ENCODE measurements around the gene GCAT.

The GCAT gene

GRCh38 chr22:37850801-37851200 lies 43.1 kb downstream of the GCAT start:
- TF ChIP-seq CTCF (IDR thresholded peaks at IDR 0.05; ENCODE audit: low read depth, low read length) = no peak
- no peak for DNase-seq (ENCODE audit: low read depth in 2 of 2)
- no peak overlapping the region for H3K4me3 ChIP-seq (replicated peaks in 1 of 2; ENCODE audit: low read depth in 2 of 2, low read length in 2 of 2)

GRCh38 chr22:37852418-37852817 lies 44.7 kb downstream of the GCAT start:
- DNase-seq (ENCODE audit: low read depth in 2 of 2) = no peak
- no peak for TF ChIP-seq CTCF (IDR thresholded peaks at IDR 0.05; ENCODE audit: low read depth, low read length)
- no peak overlapping the region for H3K4me3 ChIP-seq (replicated peaks in 1 of 2; ENCODE audit: low read depth in 2 of 2, low read length in 2 of 2)

- DNase-seq (ENCODE audit: low read depth in 2 of 2) = no peak
- TF ChIP-seq CTCF (IDR thresholded peaks at IDR 0.05; ENCODE audit: low read depth, low read length) = no peak
- H3K4me3 ChIP-seq (replicated peaks in 1 of 2; ENCODE audit: low read depth in 2 of 2, low read length in 2 of 2) = no peak overlapping the region
Measured at GRCh38 chr22:37854946-37855345, 47.2 kb downstream of the GCAT start.

- no peak for TF ChIP-seq CTCF (IDR thresholded peaks at IDR 0.05; ENCODE audit: low read depth, low read length)
- no peak for DNase-seq (ENCODE audit: low read depth in 2 of 2)
- H3K4me3 ChIP-seq (replicated peaks in 1 of 2; ENCODE audit: low read depth in 2 of 2, low read length in 2 of 2) = no peak overlapping the region
Measured at GRCh38 chr22:37855462-37855861, 47.7 kb downstream of the GCAT start.

- TF ChIP-seq CTCF (IDR thresholded peaks at IDR 0.05; ENCODE audit: low read depth, low read length) = no peak
- peak in 1 of 2 donors; percentile 24 for DNase-seq (ENCODE audit: low read depth in 2 of 2)
- H3K4me3 ChIP-seq (replicated peaks in 1 of 2; ENCODE audit: low read depth in 2 of 2, low read length in 2 of 2) = no peak overlapping the region
Measured at GRCh38 chr22:37860796-37861421, 53.2 kb downstream of the GCAT start.

GRCh38 chr22:37862570-37863325 lies 55.0 kb downstream of the GCAT start:
- DNase-seq (ENCODE audit: low read depth in 2 of 2) = no peak
- no peak for TF ChIP-seq CTCF (IDR thresholded peaks at IDR 0.05; ENCODE audit: low read depth, low read length)

More at GRCh38 chr22:37862570-37863325, 55.0 kb downstream of the GCAT start:
- no peak overlapping the region for H3K4me3 ChIP-seq (replicated peaks in 1 of 2; ENCODE audit: low read depth in 2 of 2, low read length in 2 of 2)

All from cardiac fibroblast (primary cell).